DMS153 treated with DMSO at 0.1 percent for 48 hours (cell line): ENCODE results near the gene CYBA.

Experiments
- DNase-seq: peaks from one replicate; lab custom pipeline; 2025; ENCODE audit not compliant: unreplicated experiment; lab: John Stamatoyannopoulos, UW

Gene CYBA

DNA sequence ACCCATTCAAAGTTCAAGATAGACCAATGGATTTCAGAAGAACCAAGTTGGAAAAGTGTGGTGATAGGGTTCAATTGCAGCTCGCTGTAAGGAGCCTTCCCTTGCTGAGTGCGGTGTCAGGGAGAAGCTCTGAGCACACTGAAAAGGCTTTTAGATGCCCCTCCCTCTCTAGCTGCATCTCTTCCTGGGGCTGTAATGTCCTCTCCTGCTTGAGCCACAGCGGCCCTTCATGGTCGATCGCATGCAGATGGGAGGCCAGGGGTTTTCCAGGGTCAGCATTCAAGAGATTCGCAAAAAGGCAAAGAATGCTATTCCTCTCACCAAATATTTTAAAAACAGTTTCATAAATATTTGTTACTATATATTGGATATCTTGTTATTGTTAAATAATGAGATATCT lies 56.9 kb downstream of the CYBA start:
- DNase-seq: no peak

DNA sequence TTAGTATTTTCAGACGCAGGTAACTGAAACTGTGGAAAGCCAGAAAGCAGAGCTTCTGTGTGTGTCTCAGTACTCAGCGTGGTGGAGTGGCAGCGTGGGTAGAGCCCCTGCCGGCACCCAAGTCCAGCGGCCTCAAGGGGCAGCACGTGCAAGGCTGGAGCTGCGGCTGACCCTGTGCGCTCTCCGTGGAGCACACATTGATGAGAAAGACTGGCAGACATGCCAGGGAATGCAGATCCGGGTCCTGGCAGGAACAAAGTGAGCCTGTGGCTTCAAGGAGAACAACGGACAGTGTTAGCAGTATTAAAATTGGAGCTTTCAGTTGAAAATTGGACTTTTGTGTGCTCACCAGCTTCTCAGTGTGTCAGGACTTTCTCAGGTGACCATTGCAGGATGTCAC lies 57.4 kb downstream of the CYBA start:
- no peak for DNase-seq
